NCI-H2196 treated with DMSO at 0.1 percent for 48 hours (cell line): ENCODE data around the gene TRO.

Source experiments
- DNase-seq: peaks from one replicate; lab custom pipeline; 2025; ENCODE audit not compliant: unreplicated experiment; lab: John Stamatoyannopoulos, UW

The TRO gene

GRCh38 chrX:54920610-54921426 is at the start of gene TRO:
TRO (plus strand) TSS chrX:54920824; CDS start chrX:54922247, 1,423 bp downstream.
- DNase-seq, result no peak

GRCh38 chrX:54885740-54886139 is 34.9 kb upstream of the TRO start:
- DNase-seq, result no peak

- peak; percentile 2 for DNase-seq
Observed at GRCh38 chrX:54891573-54891972, 29.1 kb upstream of the TRO start.

- DNase-seq, result no peak
Observed at GRCh38 chrX:54894159-54894558, 26.5 kb upstream of the TRO start.

GRCh38 chrX:54909941-54910340 is 10.7 kb upstream of the TRO start:
- DNase-seq, result no peak

GRCh38 chrX:54921427-54922021 is 900 bp downstream of the TRO start:
- DNase-seq, result peak; percentile 20

GRCh38 chrX:54922547-54922946 is 1.9 kb downstream of the TRO start:
- no peak for DNase-seq

- DNase-seq, result no peak
Observed at GRCh38 chrX:54923376-54923775, 2.8 kb downstream of the TRO start.

- no peak for DNase-seq
Observed at GRCh38 chrX:54926978-54927377, 6.4 kb downstream of the TRO start.

GRCh38 chrX:54928876-54929275 is 8.3 kb downstream of the TRO start:
- DNase-seq, result no peak

- no peak for DNase-seq
Observed at GRCh38 chrX:54930291-54931049, 9.8 kb downstream of the TRO start.

GRCh38 chrX:54931107-54931506 is 10.5 kb downstream of the TRO start:
- DNase-seq, result no peak

- DNase-seq, result no peak
Observed at GRCh38 chrX:54933150-54933826, 12.7 kb downstream of the TRO start.

- DNase-seq, result no peak
Observed at GRCh38 chrX:54934058-54934457, 13.4 kb downstream of the TRO start.

GRCh38 chrX:54934890-54935289 is 14.3 kb downstream of the TRO start:
- DNase-seq, result no peak

- no peak for DNase-seq
Observed at GRCh38 chrX:54935306-54935705, 14.7 kb downstream of the TRO start.

GRCh38 chrX:54937416-54937815 is 16.8 kb downstream of the TRO start:
- no peak for DNase-seq

GRCh38 chrX:54944816-54945215 is 24.2 kb downstream of the TRO start:
- no peak for DNase-seq

- no peak for DNase-seq
Observed at GRCh38 chrX:54945224-54945623, 24.6 kb downstream of the TRO start.

GRCh38 chrX:54950730-54951375 is 30.2 kb downstream of the TRO start:
- DNase-seq, result peak; percentile 72

GRCh38 chrX:54961750-54962149 is 41.1 kb downstream of the TRO start:
- no peak for DNase-seq
